B cell (primary cell): Measurements from ENCODE around the gene CLCN7. TPM values are rescaled to one million over a fixed set of nuclear protein-coding genes. Genes with fewer than 3 reads are reported as not detected.

ENCODE experiments used
- ATAC-seq: fragments of 200-7000 bp; cut with Tn5 transposase; one replicate; pipeline ENCODE4 v1.10.0; 2021; ENCODE audit warnings: low read depth, mild to moderate bottlenecking, moderate number of reproducible peaks, moderate library complexity
- CTCF ChIA-PET: fragments of 350-600 bp; sonication (Branson Sonifier 250); formaldehyde crosslinking; loops from one replicate; lab custom pipeline; 2021; ENCODE audit warnings: antibody characterized with exemption, inconsistent platforms; lab: Charles Lee
- POLR2A ChIA-PET: fragments of 350-600 bp; sonication (Branson Sonifier 250); formaldehyde crosslinking; loops from one replicate; lab custom pipeline; 2021; ENCODE audit warnings: antibody characterized with exemption; lab: Charles Lee
- DNase-seq: peaks from one replicate; pipeline ENCODE4 v3.0.0; 2013
- H2AFZ ChIP-seq: 2 replicates; pipeline ENCODE4 v1.6.1; 2012; ENCODE audit warnings: mild to moderate bottlenecking, low read depth, low read length; ENCODE audit not compliant: insufficient read depth, poor library complexity, severe bottlenecking
- H3K27ac ChIP-seq, 2 donors: 1 replicate in 1 of 2; 2 replicates in 1 of 2; pipeline ENCODE4 v1.5.1; 2012 to 2013; ENCODE audit warnings: low read length in 2 of 2, mild to moderate bottlenecking in 2 of 2, moderate library complexity in 1 of 2
- H3K27me3 ChIP-seq, 4 experiments: fragments of 200-600 bp in 1 of 4; sonication (generic) in 1 of 4; replicated peaks in 1 of 4; 1 replicate in 2 of 4; 2 replicates in 2 of 4; pipeline versions ENCODE4 v1.6.1 to v1.7.0; 2013 to 2016; ENCODE audit warnings: low read length in 3 of 4, mild to moderate bottlenecking in 2 of 4, mixed read lengths in 1 of 4, moderate library complexity in 1 of 4; ENCODE audit not compliant: insufficient read depth in 4 of 4, control insufficient read depth in 3 of 4; ENCODE audit errors: control extremely low read depth in 1 of 4
- H3K36me3 ChIP-seq, 2 experiments: replicated peaks in 1 of 2; 1 replicate in 1 of 2; 2 replicates in 1 of 2; pipeline versions ENCODE4 v1.6.1 to v1.7.1; 2013; ENCODE audit warnings: low read length in 1 of 2; ENCODE audit not compliant: insufficient read depth in 2 of 2, control insufficient read depth in 1 of 2; ENCODE audit errors: control extremely low read depth in 1 of 2, extremely low read depth in 1 of 2
- H3K4me1 ChIP-seq, 2 donors: fragments of 200-600 bp in 1 of 2; sonication (generic) in 1 of 2; 1 replicate in 1 of 2; 2 replicates in 1 of 2; pipeline versions ENCODE4 v1.5.1 to v1.6.1; 2013 to 2017; ENCODE audit warnings: low read length in 2 of 2; ENCODE audit not compliant: control insufficient read depth in 2 of 2, insufficient read depth in 2 of 2
- H3K4me2 ChIP-seq: replicated peaks from 2 replicates; pipeline ENCODE3; 2012; ENCODE audit warnings: mild to moderate bottlenecking, low read depth, low read length; ENCODE audit not compliant: poor library complexity, severe bottlenecking
- H3K4me3 ChIP-seq, 5 experiments: fragments of 200-600 bp in 1 of 5; sonication (generic) in 1 of 5; 1 replicate in 3 of 5; 2 replicates in 2 of 5; pipeline versions ENCODE4 v1.5.1 to v1.7.0; 2011 to 2016; ENCODE audit warnings: low read length in 4 of 5, mild to moderate bottlenecking in 4 of 5, low read depth in 2 of 5, control low read depth in 1 of 5, moderate library complexity in 1 of 5; ENCODE audit not compliant: insufficient read depth in 1 of 5; ENCODE audit errors: control extremely low read depth in 1 of 5, extremely low read depth in 1 of 5
- H3K79me2 ChIP-seq: fragments of 200-600 bp; sonication (generic); one replicate; pipeline ENCODE4 v1.6.0; 2016; ENCODE audit warnings: low read length; ENCODE audit not compliant: control insufficient read depth, insufficient read depth
- H3K9ac ChIP-seq: fragments of 200-600 bp; sonication (generic); 2 replicates; pipeline ENCODE4 v1.6.1; 2017; ENCODE audit warnings: mild to moderate bottlenecking, low read length, moderate library complexity
- H3K9me3 ChIP-seq, 3 donors: one replicate each; pipeline versions ENCODE4 v1.6.1 to v1.7.1; 2013; ENCODE audit warnings: low read length in 2 of 3; ENCODE audit not compliant: control insufficient read depth in 2 of 3, insufficient read depth in 1 of 3; ENCODE audit errors: control extremely low read depth in 1 of 3
- H4K20me1 ChIP-seq: 2 replicates; pipeline ENCODE4 v1.6.0; 2012; ENCODE audit warnings: mild to moderate bottlenecking, low read length; ENCODE audit not compliant: insufficient read depth, control insufficient read depth, poor library complexity, severe bottlenecking
- H3K27ac Mint-ChIP-seq: one replicate; pipeline ENCODE4 v1.8.0; 2021; ENCODE audit warnings: mixed read lengths
- H3K27me3 Mint-ChIP-seq: one replicate; pipeline ENCODE4 v1.8.0; 2021; ENCODE audit warnings: mixed read lengths
- H3K4me1 Mint-ChIP-seq: one replicate; pipeline ENCODE4 v1.8.0; 2021; ENCODE audit warnings: mixed read lengths
- H3K4me3 Mint-ChIP-seq: one replicate; pipeline ENCODE4 v1.8.0; 2021; ENCODE audit warnings: mixed read lengths
- H3K9me3 Mint-ChIP-seq: one replicate; pipeline ENCODE4 v1.8.0; 2022; ENCODE audit warnings: mixed read lengths; ENCODE audit not compliant: insufficient read depth
- EZH2 ChIP-seq: IDR thresholded peaks from 2 replicates; pipeline ENCODE4 v1.6.1; 2012; ENCODE audit warnings: borderline replicate concordance, low read depth, mild to moderate bottlenecking, moderate library complexity, low read length; ENCODE audit not compliant: insufficient read depth, poor library complexity, severe bottlenecking
- WGBS: methylation state at CpG from one replicate; pipeline ENCODE4 v1.1.5; 2013; ENCODE audit warnings: missing lambda C conversion rate; ENCODE audit not compliant: insufficient coverage; 5-methylcytosine and 5-hydroxymethylcytosine counted together
- intact Hi-C: fragments of 100-400 bp; cut with micrococcal nuclease; formaldehyde crosslinking; loops from one replicate; pipeline ENCODE4 v1.10.0; 2022
- polyA plus RNA-seq: library from polyadenylated mRNA; depleted of rRNA; stranded (reverse); fragments of >200 nt; gene quantifications from 2 replicates; pipeline ENCODE4 v1.2.3, GENCODE V29; 2012
- total RNA-seq, 2 donors: library from RNA; stranded (reverse); fragments of 120-200 nt in 1 of 2; gene quantifications; 1 replicate in 1 of 2; 2 replicates in 1 of 2; pipeline versions ENCODE4 v1.2.3 to v1.2.4, GENCODE V29; 2013 to 2022
- TF ChIP-seq, protein P1 (sequence below): fragments of 200-600 bp; IDR thresholded peaks from one replicate; pipeline ENCODE4 v1.8.0; 2022; ENCODE audit warnings: antibody characterized with exemption, mild to moderate bottlenecking

Gene CLCN7
- total and polyA plus RNA-seq, 2 donors (not counting 1 experiment from before 2014, with no cell fraction given) = 215 to 274 TPM

DNA sequence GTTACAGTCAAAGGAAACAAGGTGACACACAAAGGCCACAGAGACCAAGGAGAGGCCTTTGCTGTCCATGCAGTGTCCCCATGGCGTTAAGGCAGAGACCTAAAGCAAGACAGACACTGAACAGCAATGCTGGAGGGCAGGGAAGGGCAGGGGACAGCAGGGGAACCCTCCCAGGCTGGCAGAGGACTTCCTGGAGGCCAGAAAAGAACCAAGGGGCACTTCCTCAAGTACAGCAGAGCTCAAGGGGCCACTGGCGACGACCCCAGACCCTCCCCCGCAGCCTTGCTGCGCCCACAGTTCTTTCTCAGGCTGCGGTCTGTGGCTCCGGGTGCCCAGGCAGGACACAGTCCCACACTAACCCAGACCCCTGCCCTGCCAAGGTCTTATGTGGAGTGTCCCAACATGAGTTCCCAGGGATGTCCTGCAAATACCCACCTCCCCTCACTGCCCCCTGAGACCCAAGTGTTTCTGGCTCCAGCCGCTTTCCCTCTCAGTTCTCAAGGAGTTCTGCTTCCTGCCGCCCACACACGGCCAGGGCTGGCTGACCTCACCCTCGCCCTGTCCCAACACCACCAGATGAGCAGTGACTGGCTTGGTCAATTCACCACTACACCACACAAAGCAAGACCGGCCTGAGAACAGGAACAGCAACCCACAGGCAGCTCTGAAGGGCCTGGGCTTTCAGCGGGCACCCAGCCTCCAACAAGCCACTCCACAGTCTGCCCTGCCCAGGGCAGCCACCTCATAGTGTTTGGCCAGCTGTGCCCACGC, 4.2 kb downstream of the CLCN7 start:
- ATAC-seq (no peak), DNase-seq (no peak)
- WGBS = 66% methylated on average over 14 of the region's 14 CpGs
- TF ChIP-seq, protein P1, sequence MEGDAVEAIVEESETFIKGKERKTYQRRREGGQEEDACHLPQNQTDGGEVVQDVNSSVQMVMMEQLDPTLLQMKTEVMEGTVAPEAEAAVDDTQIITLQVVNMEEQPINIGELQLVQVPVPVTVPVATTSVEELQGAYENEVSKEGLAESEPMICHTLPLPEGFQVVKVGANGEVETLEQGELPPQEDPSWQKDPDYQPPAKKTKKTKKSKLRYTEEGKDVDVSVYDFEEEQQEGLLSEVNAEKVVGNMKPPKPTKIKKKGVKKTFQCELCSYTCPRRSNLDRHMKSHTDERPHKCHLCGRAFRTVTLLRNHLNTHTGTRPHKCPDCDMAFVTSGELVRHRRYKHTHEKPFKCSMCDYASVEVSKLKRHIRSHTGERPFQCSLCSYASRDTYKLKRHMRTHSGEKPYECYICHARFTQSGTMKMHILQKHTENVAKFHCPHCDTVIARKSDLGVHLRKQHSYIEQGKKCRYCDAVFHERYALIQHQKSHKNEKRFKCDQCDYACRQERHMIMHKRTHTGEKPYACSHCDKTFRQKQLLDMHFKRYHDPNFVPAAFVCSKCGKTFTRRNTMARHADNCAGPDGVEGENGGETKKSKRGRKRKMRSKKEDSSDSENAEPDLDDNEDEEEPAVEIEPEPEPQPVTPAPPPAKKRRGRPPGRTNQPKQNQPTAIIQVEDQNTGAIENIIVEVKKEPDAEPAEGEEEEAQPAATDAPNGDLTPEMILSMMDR = no peak
- no peak for TF ChIP-seq EZH2
- Histone ChIP-seq H3K27me3 (no peaks in the 10 kb centered on the region), H3K4me1 (peaks cover 41 to 63% of the 10 kb centered on the region in 2 donors), H3K9ac (no peak overlapping the region), H3K4me2 (peak overlapping the region; percentile 97), H4K20me1 (peaks cover 47% of the 10 kb centered on the region), H3K36me3 (no peaks in the 10 kb centered on the region), H2AFZ (no peak overlapping the region), H3K27ac (peak overlapping the region; percentile 76 to 96), H3K9me3 (no peaks in the 10 kb centered on the region), H3K79me2 (peaks cover 99% of the 10 kb centered on the region), H3K4me3 (no peak overlapping the region)
- H3K27ac Mint-ChIP-seq = peak overlapping the region; percentile 94
- CTCF ChIA-PET = interaction anchor here (1.4 kb wide), 1 partner anchor 107 kb away, joined by 3 read pairs; no protein-coding TSS in a partner anchor
- intact Hi-C loops = no loop called here
- POLR2A ChIA-PET = interaction anchor here (1.0 to 1.1 kb wide), 2 partner anchors 22 to 50 kb away, joined by 3 to 6 read pairs; partner anchors contain the start of gene UQCC4
- peak overlapping the region; percentile 83 for H3K4me3 Mint-ChIP-seq
- H3K27me3 Mint-ChIP-seq = no peaks in the 10 kb centered on the region
- peaks cover 55% of the 10 kb centered on the region for H3K4me1 Mint-ChIP-seq
- H3K9me3 Mint-ChIP-seq = no peaks in the 10 kb centered on the region

DNA sequence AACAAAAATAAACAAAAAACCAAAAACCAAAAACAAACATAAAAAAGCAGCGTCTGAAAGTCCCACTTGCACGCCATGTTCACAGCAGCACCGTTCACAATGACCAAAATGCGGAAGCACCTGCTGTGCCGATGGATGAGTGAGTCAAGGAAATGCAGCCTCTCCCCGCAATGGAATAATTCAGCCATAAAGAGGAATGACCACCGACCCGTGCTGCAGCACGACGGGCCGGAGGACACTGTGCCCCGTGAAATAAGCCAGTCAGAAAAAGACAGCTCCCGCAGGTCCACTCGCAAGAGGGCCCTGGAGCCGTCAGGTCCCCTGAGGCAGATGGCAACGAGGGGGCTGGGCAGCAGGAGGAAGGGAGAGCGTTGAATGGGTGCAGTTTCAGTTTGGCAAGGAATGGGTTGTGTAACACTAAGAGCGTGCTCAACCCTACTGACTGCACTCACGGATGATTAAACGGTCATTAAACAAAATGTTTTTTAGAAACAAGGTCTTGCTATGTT, 5.1 kb downstream of the CLCN7 start:
- no peaks in the 10 kb centered on the region for H3K9me3 ChIP-seq
- peaks cover 100% of the 10 kb centered on the region for H3K79me2 ChIP-seq
- ChIA-PET CTCF (no interaction called here), POLR2A (no interaction called here)
- peak overlapping the region; percentile 97 for H3K4me2 ChIP-seq
- peaks cover 52% of the 10 kb centered on the region for H4K20me1 ChIP-seq
- H3K4me1 Mint-ChIP-seq = peaks cover 52% of the 10 kb centered on the region
- H3K27me3 Mint-ChIP-seq = no peaks in the 10 kb centered on the region
- DNase-seq = peak; percentile 62
- H3K27ac Mint-ChIP-seq = peak overlapping the region; percentile 94
- peak overlapping the region; percentile 76 to 96 for H3K27ac ChIP-seq
- no peak overlapping the region for H3K9ac ChIP-seq
- no peaks in the 10 kb centered on the region for H3K27me3 ChIP-seq
- peak; percentile 65 for ATAC-seq
- no peak overlapping the region for H2AFZ ChIP-seq
- peak overlapping the region in 2 of 5 experiments; percentile 5 to 31 for H3K4me3 ChIP-seq
- WGBS = 81% methylated on average over 19 of the region's 20 CpGs
- H3K9me3 Mint-ChIP-seq = no peaks in the 10 kb centered on the region
- peak overlapping the region; percentile 83 for H3K4me3 Mint-ChIP-seq
- intact Hi-C loops = loop anchor here (1.0 kb wide), 1 partner anchor 10 kb away; no protein-coding TSS in a partner anchor
- H3K36me3 ChIP-seq = peaks cover 0 to under 1% of the 10 kb centered on the region in 2 experiments
- TF ChIP-seq EZH2 = no peak
- TF ChIP-seq, protein P1 = no peak
- H3K4me1 ChIP-seq = peaks cover 38 to 57% of the 10 kb centered on the region in 2 donors
